ENCODE data around the gene TCF3. TPM values are rescaled to one million over a fixed set of nuclear protein-coding genes. Genes with fewer than 3 reads are reported as not detected.
"Not testable (repeated sequence)": the region's sequence is repeated elsewhere in the genome, so short reads cannot be mapped to it uniquely, and the experiment has no call there.

The TCF3 gene
- polyA plus RNA-seq, 1 donor (not counting 4 experiments of a cell fraction or from before 2014, with no cell fraction given): 40.0 TPM

GRCh38 chr19:1690699-1691307, 38.4 kb upstream of the TCF3 start:
- Histone ChIP-seq H3K4me2 (ENCODE audit: control insufficient read depth, extremely low read depth, insufficient read depth, low read depth, low read length) (no peak overlapping the region), H3K36me3 (ENCODE audit: control insufficient read depth in 2 of 2, extremely low read depth in 1 of 2, insufficient read depth in 2 of 2, low read length in 2 of 2) (no peaks in the 10 kb centered on the region), H2AFZ (ENCODE audit: control insufficient read depth, low read length) (no peak overlapping the region), H3K4me1 (ENCODE audit: control insufficient read depth, extremely low read depth, insufficient read depth, low read length) (peaks cover 5% of the 10 kb centered on the region), H4K20me1 (ENCODE audit: control insufficient read depth, extremely low read depth, insufficient read depth, low read length) (peaks cover 4% of the 10 kb centered on the region), H3K9me3 (ENCODE audit: control insufficient read depth, low read depth, low read length) (peaks cover 2% of the 10 kb centered on the region), H3K9me1 (ENCODE audit: control insufficient read depth, extremely low read depth, insufficient read depth, low read length) (no peaks in the 10 kb centered on the region), H3K79me2 (ENCODE audit: control insufficient read depth, insufficient read depth, low read length) (no peaks in the 10 kb centered on the region), H3K27ac (ENCODE audit: control insufficient read depth, insufficient read depth, low read length) (no peak overlapping the region), H3K4me3 (ENCODE audit: control insufficient read depth in 2 of 3, extremely low read depth in 1 of 3, insufficient read depth in 2 of 3, low read depth in 1 of 3, low read length in 3 of 3) (no peak overlapping the region), H3K27me3 (ENCODE audit: control insufficient read depth, extremely low read depth, insufficient read depth, low read length) (peaks cover 33% of the 10 kb centered on the region), H3K9ac (ENCODE audit: control insufficient read depth, extremely low read depth, insufficient read depth, low read length) (no peak overlapping the region)
- FAIRE-seq (no peak), DNase-seq (ENCODE audit: low read depth, low spot score) (no peak)
- TF ChIP-seq CTCF (optimal IDR thresholded peaks at IDR 0.05 in 1 of 3, IDR thresholded peaks at IDR 0.05 in 1 of 3, conservative IDR thresholded peaks at IDR 0.05 in 1 of 3; ENCODE audit: extremely low read depth in 1 of 3, insufficient read depth in 2 of 3, low read length in 3 of 3): no peak
- TF ChIP-seq EZH2 (IDR thresholded peaks at IDR 0.05; ENCODE audit: low read length): no peak
- dilution Hi-C loops (cut with MboI; ENCODE audit: extremely low pct_ligation_motif_present, low sequenced_read_pairs): no loop called here

GRCh38 chr19:1685785-1686184, 33.4 kb upstream of the TCF3 start:
- H3K9me3 ChIP-seq (ENCODE audit: control insufficient read depth, low read depth, low read length); H3K4me2 ChIP-seq (ENCODE audit: control insufficient read depth, extremely low read depth, insufficient read depth, low read depth, low read length); H3K27ac ChIP-seq (ENCODE audit: control insufficient read depth, insufficient read depth, low read length); FAIRE-seq; H3K4me1 ChIP-seq (ENCODE audit: control insufficient read depth, extremely low read depth, insufficient read depth, low read length); H3K9ac ChIP-seq (ENCODE audit: control insufficient read depth, extremely low read depth, insufficient read depth, low read length); H3K9me1 ChIP-seq (ENCODE audit: control insufficient read depth, extremely low read depth, insufficient read depth, low read length); dilution Hi-C loops (cut with MboI; ENCODE audit: extremely low pct_ligation_motif_present, low sequenced_read_pairs); H2AFZ ChIP-seq (ENCODE audit: control insufficient read depth, low read length); H3K36me3 ChIP-seq (ENCODE audit: control insufficient read depth in 2 of 2, extremely low read depth in 1 of 2, insufficient read depth in 2 of 2, low read length in 2 of 2); H3K79me2 ChIP-seq (ENCODE audit: control insufficient read depth, insufficient read depth, low read length); H3K4me3 ChIP-seq (ENCODE audit: control insufficient read depth in 2 of 3, extremely low read depth in 1 of 3, insufficient read depth in 2 of 3, low read depth in 1 of 3, low read length in 3 of 3); H4K20me1 ChIP-seq (ENCODE audit: control insufficient read depth, extremely low read depth, insufficient read depth, low read length); DNase-seq (ENCODE audit: low read depth, low spot score): not testable (repeated sequence)
- H3K27me3 ChIP-seq (ENCODE audit: control insufficient read depth, extremely low read depth, insufficient read depth, low read length): peaks cover 18% of the 10 kb centered on the region

GRCh38 chr19:1685046-1685445, 32.6 kb upstream of the TCF3 start:
- H3K9me3 ChIP-seq (ENCODE audit: control insufficient read depth, low read depth, low read length): no peaks in the 10 kb centered on the region
- H3K9me1 ChIP-seq (ENCODE audit: control insufficient read depth, extremely low read depth, insufficient read depth, low read length): no peaks in the 10 kb centered on the region
- TF ChIP-seq EZH2 (IDR thresholded peaks at IDR 0.05; ENCODE audit: low read length) (no peak), CTCF (optimal IDR thresholded peaks at IDR 0.05 in 1 of 3, IDR thresholded peaks at IDR 0.05 in 1 of 3, conservative IDR thresholded peaks at IDR 0.05 in 1 of 3; ENCODE audit: extremely low read depth in 1 of 3, insufficient read depth in 2 of 3, low read length in 3 of 3) (no peak)
- H3K79me2 ChIP-seq (ENCODE audit: control insufficient read depth, insufficient read depth, low read length): no peaks in the 10 kb centered on the region
- no peak overlapping the region for H3K27ac ChIP-seq (ENCODE audit: control insufficient read depth, insufficient read depth, low read length)
- H3K27me3 ChIP-seq (ENCODE audit: control insufficient read depth, extremely low read depth, insufficient read depth, low read length): peaks cover 11% of the 10 kb centered on the region
- dilution Hi-C loops (cut with MboI; ENCODE audit: extremely low pct_ligation_motif_present, low sequenced_read_pairs): no loop called here
- no peak for DNase-seq (ENCODE audit: low read depth, low spot score)
- H3K36me3 ChIP-seq (ENCODE audit: control insufficient read depth in 2 of 2, extremely low read depth in 1 of 2, insufficient read depth in 2 of 2, low read length in 2 of 2): no peaks in the 10 kb centered on the region
- H3K4me3 ChIP-seq (ENCODE audit: control insufficient read depth in 2 of 3, extremely low read depth in 1 of 3, insufficient read depth in 2 of 3, low read depth in 1 of 3, low read length in 3 of 3): no peak overlapping the region
- no peak overlapping the region for H3K4me2 ChIP-seq (ENCODE audit: control insufficient read depth, extremely low read depth, insufficient read depth, low read depth, low read length)
- no peak overlapping the region for H2AFZ ChIP-seq (ENCODE audit: control insufficient read depth, low read length)
- H3K9ac ChIP-seq (ENCODE audit: control insufficient read depth, extremely low read depth, insufficient read depth, low read length): no peak overlapping the region
- no peaks in the 10 kb centered on the region for H4K20me1 ChIP-seq (ENCODE audit: control insufficient read depth, extremely low read depth, insufficient read depth, low read length)
- no peaks in the 10 kb centered on the region for H3K4me1 ChIP-seq (ENCODE audit: control insufficient read depth, extremely low read depth, insufficient read depth, low read length)
- FAIRE-seq: no peak

Measured in keratinocyte (primary cell).